ENCODE measurements around the gene ARPC5L.
"Not testable (repeated sequence)": the region's sequence is repeated elsewhere in the genome, so short reads cannot be mapped to it uniquely, and the experiment has no call there.

ARPC5L gene

DNA sequence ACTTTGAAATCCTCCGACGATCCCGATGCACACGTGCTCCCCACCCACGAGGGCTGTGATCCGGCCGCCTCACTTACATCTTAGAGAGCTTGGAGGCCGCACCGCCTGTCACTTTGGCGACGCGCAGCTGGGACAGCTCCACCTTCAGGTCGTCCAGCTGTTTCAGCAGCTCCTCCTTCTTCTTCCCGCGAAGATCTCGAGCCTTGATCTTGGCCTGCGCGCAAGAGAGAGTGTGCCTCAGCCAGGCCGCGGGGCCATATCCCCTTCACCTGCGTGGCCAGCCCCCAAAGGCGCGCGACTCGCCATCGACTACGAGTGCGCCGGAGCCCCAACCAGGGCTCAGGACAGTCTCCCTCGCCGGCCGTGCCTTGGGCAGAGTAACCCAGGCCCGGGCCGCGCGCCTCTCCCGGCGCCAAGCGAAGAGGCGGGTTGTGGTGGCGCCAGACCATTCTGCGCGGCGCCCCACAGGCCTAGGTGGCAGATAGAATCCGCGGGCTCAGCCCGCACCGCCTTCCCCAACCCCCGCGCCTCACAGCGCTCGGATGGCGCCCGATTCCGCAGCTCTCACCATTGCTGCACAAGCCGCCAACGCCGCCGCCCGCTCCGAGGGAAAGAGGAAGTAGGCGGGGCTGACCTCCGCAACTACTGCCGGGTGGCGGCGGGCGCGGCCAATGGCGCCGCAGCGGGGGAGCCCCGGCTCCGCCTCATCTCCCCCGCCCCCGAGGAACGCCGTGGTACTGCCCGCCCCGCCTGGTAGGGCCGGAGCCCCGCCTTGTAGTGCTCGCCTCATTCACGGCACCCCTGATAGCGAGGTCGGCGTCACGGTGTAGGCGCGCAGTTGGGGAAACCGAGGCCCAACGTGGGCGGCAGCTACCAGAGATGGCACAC lies at the start of gene ARPC5L, which contains the start of gene RPL35:
Gene ARPC5L (plus strand): TSS at position 789 of the 888 bp plus-strand sequence. CDS start 7,161 bp downstream, outside the sequence.
Gene RPL35 (minus strand): TSS at position 616 of the 888 bp plus-strand sequence. CDS start 45 bp downstream, at position 571.
- DNase-seq, result peak; percentile 97

DNA sequence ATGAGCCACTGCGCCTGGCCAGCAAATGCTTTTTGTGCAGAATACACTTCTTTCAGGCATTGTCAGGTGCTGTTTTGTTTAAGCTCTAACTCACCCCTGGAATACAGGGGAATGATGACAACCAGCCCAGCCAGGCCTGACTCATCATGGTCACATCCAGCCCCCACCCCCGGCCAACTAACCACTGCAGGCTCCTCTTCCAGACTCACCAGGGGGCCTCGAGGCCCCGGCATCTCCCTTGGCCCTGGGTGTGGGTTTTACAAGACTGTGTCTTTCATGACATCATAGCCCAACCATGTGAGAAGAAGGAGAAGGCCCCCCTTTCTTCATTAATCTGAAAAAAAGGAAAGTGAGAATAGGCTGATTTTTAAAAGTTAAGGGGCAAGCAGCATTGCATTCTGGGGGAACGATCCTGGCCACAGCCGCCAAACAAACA lies 49.5 kb upstream of the ARPC5L start:
- no peak for DNase-seq

DNA sequence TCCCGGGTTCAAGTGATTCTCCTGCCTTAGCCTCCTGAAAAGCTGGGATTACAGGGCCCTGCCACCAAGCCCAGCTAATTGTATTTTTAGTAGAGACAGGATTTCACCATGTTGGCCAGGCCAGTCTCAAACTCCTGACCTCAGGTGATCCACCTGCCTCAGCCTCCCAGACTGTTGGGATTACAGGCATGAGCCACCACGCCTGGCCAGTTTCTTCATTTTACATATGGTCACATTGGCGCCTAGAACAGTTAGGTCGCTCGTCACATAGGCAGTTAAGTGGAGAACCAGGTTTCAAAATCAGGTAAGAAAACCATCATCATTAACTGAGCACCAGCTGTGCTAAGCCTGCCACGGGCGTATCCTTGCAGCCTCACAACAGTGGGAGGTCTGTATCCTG lies 48.9 kb upstream of the ARPC5L start:
- DNase-seq, result no peak

DNA sequence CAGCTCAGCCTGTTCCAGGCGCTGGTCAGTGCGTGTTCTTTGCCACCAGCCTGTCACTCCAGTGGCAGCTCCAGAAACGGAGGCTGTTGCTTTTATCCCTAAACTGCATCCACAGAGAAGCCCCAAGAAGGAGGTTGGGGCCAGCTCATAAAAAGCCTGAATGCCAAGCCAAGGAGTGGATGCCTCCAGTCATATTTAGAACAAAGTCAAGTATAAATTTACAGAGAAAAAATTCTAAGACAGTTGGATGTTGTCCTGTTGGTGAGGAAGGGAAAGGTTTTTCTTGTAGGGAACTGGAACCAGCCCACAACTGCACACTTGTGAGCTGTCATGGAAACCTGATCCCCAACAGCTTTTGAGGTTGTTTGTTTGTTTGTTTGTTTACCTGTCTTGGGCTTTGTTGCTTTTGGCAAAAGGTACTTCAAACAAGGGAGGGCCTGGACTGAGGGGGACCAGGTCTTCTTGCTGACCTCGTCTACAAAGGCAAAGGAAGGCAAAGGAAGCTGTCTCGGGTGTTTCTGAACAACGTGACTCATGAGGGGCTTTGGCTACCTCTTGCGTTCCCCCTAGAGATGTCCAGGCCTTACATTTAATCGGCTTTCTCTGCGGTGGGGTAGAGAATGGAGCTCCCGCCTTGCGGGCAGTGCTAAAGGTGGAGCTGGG lies 48.3 kb upstream of the ARPC5L start:
- no peak for DNase-seq

DNA sequence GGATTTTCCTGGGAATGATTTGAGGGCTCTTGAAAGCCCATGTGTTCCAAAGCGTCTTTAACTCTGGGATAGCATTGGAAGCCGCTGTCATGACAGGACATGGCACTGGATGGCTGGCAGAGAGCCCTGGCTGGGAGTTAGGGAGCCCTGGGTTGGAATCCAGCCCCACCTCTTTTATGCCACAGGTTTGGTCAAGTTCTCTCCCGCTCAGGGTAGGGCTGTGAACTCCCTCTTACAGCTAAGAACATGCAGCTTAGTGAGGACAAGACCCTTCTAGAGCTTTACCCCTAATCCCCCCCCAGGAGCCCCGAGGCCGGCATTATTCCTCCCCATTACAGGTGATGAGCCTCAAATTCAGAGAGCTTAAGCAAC lies 47.8 kb upstream of the ARPC5L start:
- DNase-seq, result no peak

DNA sequence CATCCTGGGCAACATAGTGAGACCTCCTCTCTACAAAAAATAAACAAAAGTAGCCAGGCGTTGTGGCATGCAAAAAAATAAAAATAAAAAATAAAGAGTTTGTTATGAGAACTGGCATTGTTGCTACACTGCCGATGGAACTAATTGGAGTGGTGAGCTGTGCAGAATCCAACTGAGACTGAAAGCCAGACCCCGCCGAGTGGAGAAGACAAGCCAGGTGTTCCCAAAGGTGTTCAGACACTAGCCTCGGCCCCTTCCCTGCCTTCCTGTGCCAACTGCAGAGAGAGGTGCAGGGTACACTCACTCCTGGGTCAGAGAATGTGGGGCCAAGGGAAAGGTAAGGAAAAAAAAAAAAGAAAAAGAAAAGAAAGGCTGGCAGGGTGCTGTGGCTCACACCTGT lies 46.3 kb upstream of the ARPC5L start:
- no peak for DNase-seq

DNA sequence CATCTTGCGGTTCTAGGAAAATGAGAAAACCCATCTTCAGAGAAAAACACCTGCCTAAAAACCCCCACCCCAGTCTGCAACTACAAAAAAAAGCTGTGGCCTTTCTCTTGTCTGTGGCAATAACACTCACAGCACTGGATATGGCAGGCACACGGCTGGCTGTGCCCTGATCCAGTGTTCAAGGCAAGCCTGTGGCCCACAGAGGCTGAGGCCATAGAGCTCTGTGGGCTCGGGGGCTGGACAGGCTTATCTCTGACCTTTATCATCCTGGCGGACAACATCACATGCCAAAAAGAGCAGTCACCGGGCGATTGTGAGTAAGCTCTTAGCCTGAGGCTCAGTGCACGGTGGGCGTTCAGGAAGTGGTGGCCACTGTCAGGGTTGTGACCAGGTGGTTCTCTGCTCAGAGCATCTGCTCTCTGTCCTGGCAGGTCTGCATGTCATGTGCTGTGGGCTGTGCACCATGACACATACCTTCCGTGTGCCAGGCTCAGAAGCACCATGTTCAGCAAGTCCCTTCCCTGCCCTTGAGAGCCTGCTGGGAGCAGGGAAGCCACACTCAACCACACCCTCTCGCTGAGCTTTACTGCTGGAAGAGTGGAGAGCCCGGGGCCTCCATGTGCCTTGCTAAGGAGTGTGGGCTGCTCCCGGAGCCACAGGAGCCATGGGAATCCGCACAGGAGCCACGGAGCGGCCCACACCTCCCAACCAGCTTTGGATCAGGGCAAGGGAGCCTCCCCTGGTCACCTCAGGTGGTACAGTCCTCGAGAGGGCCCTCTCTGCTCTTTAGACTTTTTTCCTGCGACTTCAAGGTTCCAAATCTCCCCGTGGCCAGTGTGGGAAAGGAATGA lies 43.3 kb upstream of the ARPC5L start:
- no peak for DNase-seq

DNA sequence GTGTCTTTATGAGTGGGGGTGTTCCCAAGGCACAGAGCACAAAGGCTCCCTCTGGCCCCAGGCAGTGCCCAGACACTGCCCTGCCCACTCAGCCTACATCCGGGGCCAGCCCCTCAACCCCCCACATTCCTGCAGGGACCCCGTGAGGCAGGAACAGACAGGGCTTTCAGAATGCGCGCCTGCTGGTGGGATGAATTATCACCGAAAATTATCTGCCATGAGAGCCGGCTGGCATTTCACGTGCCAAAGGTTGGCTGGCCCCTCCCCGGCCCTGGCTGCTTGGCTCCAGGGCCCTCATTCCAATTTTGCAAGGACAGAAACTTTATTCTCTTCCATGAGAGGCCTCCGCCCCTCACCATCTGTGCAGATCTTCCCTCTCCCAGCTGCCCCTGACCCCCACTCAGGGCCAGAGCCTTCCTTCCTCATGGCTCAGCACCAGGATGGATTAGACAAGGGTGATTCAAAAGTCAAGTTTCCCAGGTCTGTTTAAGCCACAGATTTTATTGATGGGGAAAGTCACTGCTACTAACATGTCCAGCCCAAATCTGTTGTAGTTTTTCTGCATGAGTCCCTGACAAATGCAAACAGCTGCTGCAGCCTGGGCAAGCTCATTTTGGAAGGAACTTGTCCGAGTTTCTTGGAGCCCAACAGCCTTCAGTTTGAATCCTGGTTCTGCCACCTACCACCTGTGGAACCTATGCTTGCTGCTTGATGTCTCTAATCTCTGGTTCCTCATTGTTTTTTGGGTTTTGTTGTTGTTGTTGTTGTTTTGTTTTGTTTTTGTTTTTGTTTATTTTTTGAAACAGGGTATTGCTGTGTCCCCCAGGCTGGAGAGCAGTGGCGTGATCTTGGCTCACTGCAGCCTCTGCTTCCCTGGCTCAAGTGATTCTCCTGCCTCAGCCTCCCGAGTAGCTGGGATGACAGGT lies 41.0 kb upstream of the ARPC5L start:
- no peak for DNase-seq

DNA sequence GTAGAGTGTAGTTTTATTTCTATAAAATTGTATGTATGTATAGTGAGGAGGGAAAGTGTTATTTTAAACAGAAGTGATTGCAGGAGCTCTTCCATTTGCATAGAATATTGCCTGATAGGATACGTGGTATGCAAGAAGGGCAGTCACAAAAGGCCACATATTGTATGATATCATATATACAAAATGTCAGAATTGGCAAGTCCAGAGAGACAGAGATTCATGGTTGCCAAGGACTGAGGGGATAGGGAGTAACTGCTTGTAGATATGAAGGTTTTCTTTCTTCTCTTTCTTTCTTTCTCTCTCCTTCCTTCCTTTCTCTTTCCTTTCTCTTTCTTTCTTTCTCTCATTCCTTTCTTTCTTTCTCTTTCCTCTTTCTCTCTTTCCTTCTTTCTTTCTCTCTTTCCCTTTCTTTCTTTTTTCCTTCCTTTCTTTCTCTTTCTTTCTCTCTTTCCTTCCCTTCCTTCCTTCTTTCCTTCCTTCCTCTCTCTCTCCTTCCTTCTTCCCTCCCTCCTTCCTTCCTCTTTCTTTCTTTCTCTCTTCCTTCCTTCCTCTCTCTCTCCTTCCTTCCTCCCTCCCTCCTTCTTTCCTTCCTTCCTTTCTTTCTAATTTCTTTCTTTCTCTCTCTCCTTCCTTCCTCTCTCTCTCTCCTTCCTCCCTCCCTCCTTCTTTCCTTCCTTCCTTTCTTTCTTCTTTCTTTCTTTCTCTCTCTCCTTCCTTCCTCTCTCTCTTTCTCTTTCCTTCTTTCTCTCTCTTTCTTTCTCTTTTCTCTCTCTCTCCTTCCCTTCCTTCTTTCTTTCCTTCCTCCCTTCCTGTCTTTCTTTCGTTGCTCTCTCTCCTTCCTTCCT lies 33.2 kb upstream of the ARPC5L start:
- DNase-seq, result no peak

DNA sequence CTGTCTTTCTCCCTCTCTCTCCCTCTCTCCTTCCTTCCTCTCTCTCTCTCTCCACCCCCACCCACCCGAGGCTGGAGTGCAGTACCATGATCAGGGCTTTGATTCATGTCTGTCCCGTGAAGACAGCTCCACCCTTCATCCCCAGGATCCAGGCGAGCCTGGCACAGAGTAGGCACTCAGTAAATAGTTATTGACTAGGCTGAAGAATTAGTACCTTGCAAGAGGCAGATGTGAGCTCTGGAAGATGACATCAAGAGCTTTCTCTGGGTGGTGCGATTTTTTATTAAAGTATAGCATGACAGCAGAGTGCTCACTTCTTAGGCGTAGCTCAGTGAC lies 32.6 kb upstream of the ARPC5L start:
- DNase-seq, result no peak

DNA sequence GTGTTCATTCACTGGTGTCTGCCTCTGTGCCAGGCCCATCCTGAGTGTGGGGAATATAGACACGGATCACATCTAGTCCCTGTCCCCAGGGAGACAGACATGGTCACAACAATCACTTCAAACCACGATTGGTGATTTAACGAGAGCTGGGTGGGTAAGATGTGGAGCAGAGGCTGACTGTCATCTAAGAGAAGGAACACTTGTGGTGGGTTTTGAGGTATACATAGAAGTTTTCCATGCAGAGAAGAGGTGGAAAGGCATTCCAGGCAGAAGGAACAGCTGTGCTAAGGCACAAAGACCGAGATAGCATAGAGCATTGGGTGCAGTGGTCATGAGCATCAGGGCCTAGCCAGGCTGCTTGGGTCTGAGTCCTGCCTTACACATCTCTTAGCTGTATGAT lies 31.3 kb upstream of the ARPC5L start:
- no peak for DNase-seq

DNA sequence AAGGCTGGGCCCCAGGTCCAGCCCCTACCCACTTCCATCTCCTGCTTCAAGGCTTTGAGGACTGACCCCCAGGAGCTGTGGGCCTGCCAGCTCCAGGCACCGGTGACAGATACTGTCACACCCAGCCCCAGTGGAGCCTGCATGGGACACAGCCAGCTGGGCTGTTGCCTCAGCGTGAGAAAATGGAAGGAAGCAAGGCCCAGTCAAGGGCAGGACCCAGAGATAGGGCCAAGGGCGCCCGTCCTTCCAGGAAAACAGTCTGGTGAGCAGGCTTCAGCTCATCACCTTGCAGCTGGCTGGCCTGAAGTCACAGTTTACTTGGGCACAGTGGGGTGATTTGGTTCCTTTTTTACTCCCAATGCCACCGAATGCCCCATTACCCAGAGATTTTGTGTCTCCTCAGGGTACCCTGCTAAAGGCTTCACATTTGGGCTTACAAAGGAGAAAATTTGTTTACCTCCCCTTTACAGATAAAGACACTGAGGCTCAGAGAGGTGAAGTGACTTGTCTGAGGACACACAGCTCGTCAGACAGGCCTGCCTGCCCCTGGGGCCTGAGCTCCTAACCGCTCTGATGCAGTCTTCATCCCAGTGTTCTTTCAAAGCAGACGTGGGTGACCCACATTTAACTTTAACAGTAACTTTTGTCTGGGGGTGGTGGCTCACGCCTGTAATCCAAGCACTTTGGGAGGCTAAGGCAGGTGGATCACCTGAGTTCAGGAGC lies 30.1 kb upstream of the ARPC5L start:
- no peak for DNase-seq

DNA sequence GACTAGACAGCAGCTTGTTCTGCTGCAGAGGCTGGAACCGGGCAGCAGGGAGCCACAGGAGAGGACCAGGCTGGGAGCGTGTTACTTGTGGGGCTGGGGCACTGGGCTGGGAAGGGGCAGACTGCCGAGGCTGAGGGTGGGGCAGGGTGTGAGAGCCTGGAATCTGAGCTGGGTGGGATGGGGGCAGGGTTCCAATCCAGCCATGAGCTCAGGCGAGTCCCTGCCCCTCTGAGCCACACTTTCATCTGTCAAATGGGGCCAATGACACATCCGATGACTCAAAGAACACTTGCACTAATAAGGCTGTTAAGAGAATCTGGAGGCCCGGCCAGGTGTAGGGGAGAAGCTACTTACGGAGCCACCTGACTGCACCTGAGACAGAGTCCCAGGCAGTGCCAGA lies 27.3 kb upstream of the ARPC5L start:
- DNase-seq, result no peak

DNA sequence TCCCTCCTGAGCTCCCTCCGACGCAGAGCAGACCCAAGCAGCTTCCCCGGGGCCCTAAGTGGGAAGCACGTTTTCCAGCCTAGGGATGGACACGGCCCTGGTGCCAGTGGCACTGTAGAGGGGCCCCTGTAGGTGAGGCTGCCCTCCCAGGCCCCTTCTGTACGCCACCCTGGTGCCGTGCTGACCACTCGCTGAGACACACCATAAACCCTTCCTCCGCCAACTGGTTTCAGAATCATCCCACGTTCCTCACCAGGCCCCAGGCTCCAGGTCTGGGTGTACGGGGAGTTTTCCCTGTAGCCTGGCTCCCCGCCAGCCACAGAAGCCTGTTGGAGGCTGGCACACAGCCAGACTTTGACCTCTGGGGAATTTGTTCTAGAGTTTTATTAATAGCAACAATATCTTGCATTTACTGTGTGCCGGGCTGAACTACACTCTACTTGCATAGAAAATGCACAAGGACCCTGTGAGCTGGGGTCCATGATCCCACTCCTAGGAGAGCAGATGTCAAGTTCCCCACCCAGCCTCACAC lies 26.8 kb upstream of the ARPC5L start:
- DNase-seq, result no peak

DNA sequence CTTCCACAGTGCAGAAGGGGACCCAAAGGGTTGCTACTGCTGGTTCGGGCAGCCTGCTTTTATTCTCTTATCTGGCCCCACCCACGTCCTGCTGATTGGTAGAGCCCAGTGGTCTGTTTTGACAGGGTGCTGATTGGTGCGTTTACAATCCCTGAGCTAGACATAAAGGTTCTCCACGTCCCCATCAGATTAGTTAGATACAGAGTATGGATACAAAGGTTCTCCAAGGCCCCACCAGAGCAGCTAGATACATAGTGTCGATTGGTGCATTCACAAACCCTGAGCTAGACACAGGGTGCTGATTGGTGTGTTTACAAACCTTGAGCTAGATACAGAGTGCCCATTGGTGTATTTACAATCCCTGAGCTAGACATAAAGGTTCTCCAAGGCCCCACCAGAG lies 23.8 kb upstream of the ARPC5L start:
- not testable (repeated sequence) for DNase-seq

DNA sequence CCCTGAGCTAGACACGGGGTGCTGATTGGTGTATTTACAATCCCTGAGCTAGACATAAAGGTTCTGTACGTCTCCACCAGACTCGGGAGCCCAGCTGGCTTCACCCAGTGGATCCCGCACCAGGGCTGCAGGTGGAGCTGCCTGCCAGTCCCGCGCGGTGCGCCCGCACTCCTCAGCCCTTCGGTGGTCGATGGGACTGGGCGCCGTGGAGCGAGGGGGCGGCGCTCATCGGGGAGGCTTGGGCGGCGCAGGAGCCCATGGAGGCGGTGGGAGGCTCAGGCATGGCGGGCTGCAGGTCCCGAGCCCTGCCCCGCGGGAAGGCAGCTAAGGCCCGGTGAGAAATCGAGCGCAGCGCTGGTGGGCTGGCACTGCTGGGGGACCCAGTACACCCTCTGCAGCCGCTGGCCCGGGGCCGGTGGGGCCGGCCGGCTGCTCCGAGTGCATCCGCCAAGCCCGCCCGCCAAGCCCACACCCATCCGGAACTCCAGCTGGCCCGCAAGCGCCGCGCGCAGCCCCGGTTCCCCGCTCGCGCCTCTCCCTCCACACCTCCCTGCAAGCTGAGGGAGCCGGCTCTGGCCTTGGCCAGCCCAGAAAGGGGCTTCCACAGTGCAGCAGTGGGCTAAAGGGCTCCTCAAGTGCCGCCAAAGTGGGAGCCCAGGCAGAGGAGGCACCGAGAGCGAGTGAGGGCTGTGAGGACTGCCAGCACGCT lies 23.2 kb upstream of the ARPC5L start:
- DNase-seq, result not testable (repeated sequence)

DNA sequence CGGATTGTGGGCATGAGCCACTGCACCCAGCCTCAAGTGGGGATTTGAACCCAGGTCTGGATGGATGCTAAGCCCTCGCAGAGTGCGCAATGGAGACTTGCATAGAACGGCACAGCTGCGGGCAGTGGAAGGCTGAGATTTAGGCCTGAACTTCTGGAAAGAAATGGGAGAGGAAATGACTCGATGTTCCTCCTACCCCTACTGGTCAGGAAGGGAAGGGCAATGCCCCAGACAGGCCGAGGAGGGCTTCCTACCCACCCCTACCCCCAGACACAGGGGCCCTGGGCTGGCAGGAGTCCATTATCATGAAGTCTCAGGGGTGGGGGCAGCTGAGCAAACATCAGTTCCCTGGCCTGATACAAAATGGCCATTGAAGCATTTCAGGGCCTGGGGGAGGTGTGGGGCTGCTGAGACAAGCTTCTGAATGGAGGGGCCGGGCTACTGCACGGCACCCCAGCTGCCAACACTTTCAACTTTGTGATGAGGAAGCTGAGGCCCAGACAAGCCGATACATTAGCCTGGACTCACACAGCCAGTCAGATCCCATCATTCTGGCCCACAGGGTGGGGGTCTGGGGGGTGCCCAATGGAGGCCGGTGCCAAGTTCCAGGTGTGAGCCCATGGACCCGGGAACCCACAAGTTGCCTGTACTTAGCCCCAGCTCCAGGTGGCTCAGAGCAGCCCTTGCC lies 22.2 kb upstream of the ARPC5L start:
- DNase-seq, result no peak

DNA sequence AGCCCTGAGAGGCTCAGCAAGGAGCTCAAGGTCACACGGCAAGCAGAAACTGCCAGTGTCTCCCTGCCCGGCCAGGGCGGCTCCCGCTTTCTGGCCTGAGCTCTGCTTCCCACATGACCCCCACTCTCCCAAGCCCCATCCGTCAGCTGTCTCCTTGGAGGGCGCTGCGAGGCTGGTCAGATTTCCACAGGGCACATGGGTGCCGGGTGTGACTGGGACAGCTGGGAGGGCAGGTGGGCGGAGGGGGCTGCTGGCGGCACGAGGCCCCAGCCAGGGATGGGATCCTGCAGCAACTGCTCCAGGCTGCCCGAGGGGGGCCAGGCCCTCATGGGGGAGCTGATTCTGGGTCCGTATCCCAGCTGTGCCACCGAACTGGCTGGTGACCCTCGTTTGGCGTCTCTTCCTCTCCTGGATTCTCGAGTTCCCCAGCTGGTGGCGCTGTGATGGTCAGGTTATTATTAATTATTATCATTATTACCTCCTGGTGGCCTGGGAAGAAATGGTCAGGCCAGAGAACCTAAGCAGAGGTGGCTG lies 21.6 kb upstream of the ARPC5L start:
- no peak for DNase-seq

All from CD4-positive, alpha-beta T cell treated with Interleukin-17A for 4 hours (primary cell).